ENCODE results near the gene SLC22A14.

Gene SLC22A14

GRCh38 chr3:38312356-38312755, 30.3 kb downstream of the SLC22A14 start:
- no peak for DNase-seq
- H3K4me3 ChIP-seq (ENCODE audit: insufficient read depth, low read depth, low read length, poor library complexity, severe bottlenecking), result no peak overlapping the region
- no peak overlapping the region for H3K27ac ChIP-seq (ENCODE audit: insufficient read depth, low read length, poor library complexity, severe bottlenecking)
- no peaks in the 10 kb centered on the region for H3K27me3 ChIP-seq (replicated peaks; ENCODE audit: control insufficient read depth, insufficient read depth, low read length, poor library complexity, severe bottlenecking)
- H3K4me1 ChIP-seq (ENCODE audit: control insufficient read depth, insufficient read depth, low read length, poor library complexity, severe bottlenecking), result no peaks in the 10 kb centered on the region
- H3K36me3 ChIP-seq (ENCODE audit: control insufficient read depth, insufficient read depth, low read length), result no peaks in the 10 kb centered on the region
- H3K9me3 ChIP-seq (ENCODE audit: control insufficient read depth, low read length), result no peaks in the 10 kb centered on the region

GRCh38 chr3:38313263-38313662, 31.2 kb downstream of the SLC22A14 start:
- Histone ChIP-seq H3K4me1 (ENCODE audit: control insufficient read depth, insufficient read depth, low read length, poor library complexity, severe bottlenecking) (no peaks in the 10 kb centered on the region), H3K27me3 (replicated peaks; ENCODE audit: control insufficient read depth, insufficient read depth, low read length, poor library complexity, severe bottlenecking) (no peaks in the 10 kb centered on the region), H3K4me3 (ENCODE audit: insufficient read depth, low read depth, low read length, poor library complexity, severe bottlenecking) (no peak overlapping the region), H3K9me3 (ENCODE audit: control insufficient read depth, low read length) (no peaks in the 10 kb centered on the region), H3K36me3 (ENCODE audit: control insufficient read depth, insufficient read depth, low read length) (no peaks in the 10 kb centered on the region), H3K27ac (ENCODE audit: insufficient read depth, low read length, poor library complexity, severe bottlenecking) (no peak overlapping the region)
- DNase-seq, result no peak

- Histone ChIP-seq H3K4me1 (ENCODE audit: control insufficient read depth, insufficient read depth, low read length, poor library complexity, severe bottlenecking) (no peaks in the 10 kb centered on the region), H3K9me3 (ENCODE audit: control insufficient read depth, low read length) (no peaks in the 10 kb centered on the region), H3K36me3 (ENCODE audit: control insufficient read depth, insufficient read depth, low read length) (no peaks in the 10 kb centered on the region), H3K27ac (ENCODE audit: insufficient read depth, low read length, poor library complexity, severe bottlenecking) (no peak overlapping the region), H3K27me3 (replicated peaks; ENCODE audit: control insufficient read depth, insufficient read depth, low read length, poor library complexity, severe bottlenecking) (no peaks in the 10 kb centered on the region), H3K4me3 (ENCODE audit: insufficient read depth, low read depth, low read length, poor library complexity, severe bottlenecking) (no peak overlapping the region)
- DNase-seq, result no peak
Observed at GRCh38 chr3:38313695-38314094, 31.6 kb downstream of the SLC22A14 start.

- Histone ChIP-seq H3K4me1 (ENCODE audit: control insufficient read depth, insufficient read depth, low read length, poor library complexity, severe bottlenecking) (no peaks in the 10 kb centered on the region), H3K27ac (ENCODE audit: insufficient read depth, low read length, poor library complexity, severe bottlenecking) (no peak overlapping the region)
Observed at GRCh38 chr3:38314112-38314763, 32.1 kb downstream of the SLC22A14 start.

GRCh38 chr3:38314764-38315487, 32.8 kb downstream of the SLC22A14 start:
- DNase-seq, result no peak
- Histone ChIP-seq H3K4me1 (ENCODE audit: control insufficient read depth, insufficient read depth, low read length, poor library complexity, severe bottlenecking) (no peaks in the 10 kb centered on the region), H3K36me3 (ENCODE audit: control insufficient read depth, insufficient read depth, low read length) (no peaks in the 10 kb centered on the region)

More at GRCh38 chr3:38314112-38314763, 32.1 kb downstream of the SLC22A14 start:
- Histone ChIP-seq H3K36me3 (ENCODE audit: control insufficient read depth, insufficient read depth, low read length) (no peaks in the 10 kb centered on the region), H3K4me3 (ENCODE audit: insufficient read depth, low read depth, low read length, poor library complexity, severe bottlenecking) (no peak overlapping the region), H3K9me3 (ENCODE audit: control insufficient read depth, low read length) (no peaks in the 10 kb centered on the region), H3K27me3 (replicated peaks; ENCODE audit: control insufficient read depth, insufficient read depth, low read length, poor library complexity, severe bottlenecking) (no peaks in the 10 kb centered on the region)
- DNase-seq, result no peak

GRCh38 chr3:38315488-38316230, 33.6 kb downstream of the SLC22A14 start:
- no peaks in the 10 kb centered on the region for H3K4me1 ChIP-seq (ENCODE audit: control insufficient read depth, insufficient read depth, low read length, poor library complexity, severe bottlenecking)
- no peaks in the 10 kb centered on the region for H3K27me3 ChIP-seq (replicated peaks; ENCODE audit: control insufficient read depth, insufficient read depth, low read length, poor library complexity, severe bottlenecking)
- DNase-seq, result no peak
- H3K27ac ChIP-seq (ENCODE audit: insufficient read depth, low read length, poor library complexity, severe bottlenecking), result no peak overlapping the region
- H3K4me3 ChIP-seq (ENCODE audit: insufficient read depth, low read depth, low read length, poor library complexity, severe bottlenecking), result no peak overlapping the region
- H3K36me3 ChIP-seq (ENCODE audit: control insufficient read depth, insufficient read depth, low read length), result no peaks in the 10 kb centered on the region
- H3K9me3 ChIP-seq (ENCODE audit: control insufficient read depth, low read length), result no peaks in the 10 kb centered on the region

More at GRCh38 chr3:38314764-38315487, 32.8 kb downstream of the SLC22A14 start:
- H3K27ac ChIP-seq (ENCODE audit: insufficient read depth, low read length, poor library complexity, severe bottlenecking), result no peak overlapping the region
- H3K9me3 ChIP-seq (ENCODE audit: control insufficient read depth, low read length), result no peaks in the 10 kb centered on the region
- H3K4me3 ChIP-seq (ENCODE audit: insufficient read depth, low read depth, low read length, poor library complexity, severe bottlenecking), result no peak overlapping the region
- no peaks in the 10 kb centered on the region for H3K27me3 ChIP-seq (replicated peaks; ENCODE audit: control insufficient read depth, insufficient read depth, low read length, poor library complexity, severe bottlenecking)

- Histone ChIP-seq H3K9me3 (ENCODE audit: control insufficient read depth, low read length) (no peaks in the 10 kb centered on the region), H3K27ac (ENCODE audit: insufficient read depth, low read length, poor library complexity, severe bottlenecking) (no peak overlapping the region), H3K27me3 (replicated peaks; ENCODE audit: control insufficient read depth, insufficient read depth, low read length, poor library complexity, severe bottlenecking) (no peaks in the 10 kb centered on the region), H3K4me3 (ENCODE audit: insufficient read depth, low read depth, low read length, poor library complexity, severe bottlenecking) (no peak overlapping the region), H3K36me3 (ENCODE audit: control insufficient read depth, insufficient read depth, low read length) (no peaks in the 10 kb centered on the region), H3K4me1 (ENCODE audit: control insufficient read depth, insufficient read depth, low read length, poor library complexity, severe bottlenecking) (no peaks in the 10 kb centered on the region)
- DNase-seq, result no peak
Observed at GRCh38 chr3:38316356-38317191, 34.5 kb downstream of the SLC22A14 start.

GRCh38 chr3:38317192-38317759, 35.2 kb downstream of the SLC22A14 start:
- Histone ChIP-seq H3K9me3 (ENCODE audit: control insufficient read depth, low read length) (no peaks in the 10 kb centered on the region), H3K4me3 (ENCODE audit: insufficient read depth, low read depth, low read length, poor library complexity, severe bottlenecking) (no peak overlapping the region), H3K36me3 (ENCODE audit: control insufficient read depth, insufficient read depth, low read length) (no peaks in the 10 kb centered on the region), H3K4me1 (ENCODE audit: control insufficient read depth, insufficient read depth, low read length, poor library complexity, severe bottlenecking) (no peaks in the 10 kb centered on the region), H3K27me3 (replicated peaks; ENCODE audit: control insufficient read depth, insufficient read depth, low read length, poor library complexity, severe bottlenecking) (no peaks in the 10 kb centered on the region), H3K27ac (ENCODE audit: insufficient read depth, low read length, poor library complexity, severe bottlenecking) (no peak overlapping the region)
- no peak for DNase-seq

GRCh38 chr3:38318766-38319671, 36.9 kb downstream of the SLC22A14 start:
- no peaks in the 10 kb centered on the region for H3K4me1 ChIP-seq (ENCODE audit: control insufficient read depth, insufficient read depth, low read length, poor library complexity, severe bottlenecking)
- DNase-seq, result no peak

More at GRCh38 chr3:38318766-38319671, 36.9 kb downstream of the SLC22A14 start:
- H3K27me3 ChIP-seq (replicated peaks; ENCODE audit: control insufficient read depth, insufficient read depth, low read length, poor library complexity, severe bottlenecking), result no peaks in the 10 kb centered on the region
- no peaks in the 10 kb centered on the region for H3K9me3 ChIP-seq (ENCODE audit: control insufficient read depth, low read length)
- H3K27ac ChIP-seq (ENCODE audit: insufficient read depth, low read length, poor library complexity, severe bottlenecking), result no peak overlapping the region
- no peaks in the 10 kb centered on the region for H3K36me3 ChIP-seq (ENCODE audit: control insufficient read depth, insufficient read depth, low read length)
- no peak overlapping the region for H3K4me3 ChIP-seq (ENCODE audit: insufficient read depth, low read depth, low read length, poor library complexity, severe bottlenecking)
